Astrocyte (in vitro differentiated cells and primary cell): Measurements from ENCODE around the gene NDUFB8.
A peak's percentile ranks its signal among the peaks of the same experiment; 100 is the strongest.

Source experiments
- CTCF ChIP-seq: IDR thresholded peaks from 2 replicates; pipeline ENCODE4 v1.5.1; 2011; ENCODE audit warnings: low read depth, mild to moderate bottlenecking, inconsistent platforms, low read length, moderate library complexity; ENCODE audit not compliant: insufficient read depth
- EZH2 ChIP-seq: IDR thresholded peaks from 2 replicates; pipeline ENCODE4 v1.6.1; 2012; ENCODE audit warnings: mild to moderate bottlenecking, low read length, inconsistent platforms; ENCODE audit not compliant: insufficient read depth

GRCh38 chr10:100518761-100519241 lies 10.9 kb downstream of the NDUFB8 start:
- TF ChIP-seq CTCF (peak; percentile 84), EZH2 (no peak)
